Left hindlimb (tissue), 1 donor: Measurements from ENCODE around the gene VPS39.

ENCODE experiments used
- DNase-seq: peaks from one replicate; pipeline ENCODE4 v3.0.0-alpha.2; 2018

Gene VPS39

GRCh38 chr15:42144841-42145375, 63.2 kb downstream of the VPS39 start:
- no peak for DNase-seq

DNA sequence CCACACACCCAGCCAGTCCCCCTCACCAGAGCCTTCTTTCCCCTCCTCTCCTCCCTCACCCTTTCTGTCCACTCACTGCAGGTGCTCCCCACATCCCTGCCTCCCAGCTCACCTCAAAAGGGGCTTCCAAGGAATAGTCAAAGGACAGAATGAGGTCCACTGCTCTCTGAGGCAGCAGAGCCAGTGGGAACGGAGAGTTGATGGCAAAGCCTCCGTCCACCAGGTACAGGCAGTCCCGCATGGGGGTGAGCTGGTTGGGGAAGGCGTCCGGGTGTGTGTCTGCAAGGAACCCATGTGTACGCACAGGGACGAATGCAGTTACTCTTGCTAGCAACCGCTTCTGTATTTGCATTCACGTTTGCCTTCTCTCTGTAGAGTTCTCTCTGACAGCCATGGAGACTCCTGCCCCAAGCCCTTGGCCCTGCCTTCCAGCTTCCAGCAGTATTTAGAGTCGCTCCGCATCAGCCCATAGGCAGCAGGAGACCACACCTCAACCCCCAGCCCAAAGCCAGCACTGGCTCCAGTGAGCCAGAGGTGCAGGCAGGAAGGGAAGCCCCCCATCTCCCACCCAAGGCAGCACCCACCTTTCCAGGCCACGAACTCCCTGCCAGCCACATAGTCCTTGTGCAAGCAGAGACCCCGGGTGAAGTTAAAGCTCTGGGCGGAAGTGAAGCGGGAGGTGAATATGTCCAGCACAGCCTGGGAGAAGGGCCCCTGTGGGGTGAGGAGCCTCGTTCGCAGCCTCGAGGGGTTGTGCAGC, 64.1 kb downstream of the VPS39 start:
- DNase-seq: no peak

- no peak for DNase-seq
Observed at GRCh38 chr15:42143356-42143755, 64.7 kb downstream of the VPS39 start.

GRCh38 chr15:42141795-42142667, 66.1 kb downstream of the VPS39 start:
- no peak for DNase-seq

GRCh38 chr15:42141246-42141645, 66.9 kb downstream of the VPS39 start:
- DNase-seq: no peak

- no peak for DNase-seq
Observed at GRCh38 chr15:42140383-42141070, 67.6 kb downstream of the VPS39 start.

DNA sequence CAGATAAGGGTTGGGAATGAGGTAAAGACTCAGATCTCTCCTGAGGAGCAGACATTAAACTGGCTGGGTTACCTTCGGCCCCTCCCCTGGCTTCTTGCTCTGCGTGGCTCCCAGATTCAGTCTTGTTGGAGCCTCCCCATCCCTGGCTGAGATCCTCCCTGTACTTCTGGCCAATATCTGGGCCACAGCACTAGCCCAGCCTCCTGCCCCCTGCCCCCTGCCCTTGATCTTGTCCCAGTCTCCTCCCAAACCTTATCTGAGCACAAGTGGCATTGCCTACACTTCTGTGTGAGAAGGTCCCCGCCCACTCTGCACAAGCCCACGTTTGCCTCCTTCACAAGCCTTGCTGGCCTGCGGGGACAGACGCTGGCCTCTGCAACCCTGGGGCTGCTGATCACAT, 68.5 kb downstream of the VPS39 start:
- DNase-seq: no peak

DNA sequence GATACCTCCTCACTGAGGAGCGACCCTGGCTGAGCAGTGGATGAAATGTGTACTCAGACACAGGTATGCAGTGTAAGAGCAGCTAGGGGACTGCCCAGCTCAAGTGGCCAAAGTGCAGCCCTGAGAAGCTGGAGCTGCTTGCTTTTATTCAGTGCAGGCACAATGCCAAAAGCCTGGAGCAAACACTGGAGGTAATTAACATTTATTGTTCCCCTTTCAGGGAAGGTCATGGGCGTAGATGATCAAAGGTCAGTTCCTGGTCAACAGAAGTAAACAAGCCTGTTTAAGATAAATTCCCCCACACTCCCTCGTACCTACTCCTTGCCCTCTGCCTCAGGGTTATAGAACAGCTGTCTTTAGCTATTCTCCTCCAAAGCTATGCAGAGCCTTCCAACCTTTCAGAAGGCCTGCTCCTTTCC, 69.1 kb downstream of the VPS39 start:
- no peak for DNase-seq

- DNase-seq: no peak
Observed at GRCh38 chr15:42138411-42138810, 69.7 kb downstream of the VPS39 start.

DNA sequence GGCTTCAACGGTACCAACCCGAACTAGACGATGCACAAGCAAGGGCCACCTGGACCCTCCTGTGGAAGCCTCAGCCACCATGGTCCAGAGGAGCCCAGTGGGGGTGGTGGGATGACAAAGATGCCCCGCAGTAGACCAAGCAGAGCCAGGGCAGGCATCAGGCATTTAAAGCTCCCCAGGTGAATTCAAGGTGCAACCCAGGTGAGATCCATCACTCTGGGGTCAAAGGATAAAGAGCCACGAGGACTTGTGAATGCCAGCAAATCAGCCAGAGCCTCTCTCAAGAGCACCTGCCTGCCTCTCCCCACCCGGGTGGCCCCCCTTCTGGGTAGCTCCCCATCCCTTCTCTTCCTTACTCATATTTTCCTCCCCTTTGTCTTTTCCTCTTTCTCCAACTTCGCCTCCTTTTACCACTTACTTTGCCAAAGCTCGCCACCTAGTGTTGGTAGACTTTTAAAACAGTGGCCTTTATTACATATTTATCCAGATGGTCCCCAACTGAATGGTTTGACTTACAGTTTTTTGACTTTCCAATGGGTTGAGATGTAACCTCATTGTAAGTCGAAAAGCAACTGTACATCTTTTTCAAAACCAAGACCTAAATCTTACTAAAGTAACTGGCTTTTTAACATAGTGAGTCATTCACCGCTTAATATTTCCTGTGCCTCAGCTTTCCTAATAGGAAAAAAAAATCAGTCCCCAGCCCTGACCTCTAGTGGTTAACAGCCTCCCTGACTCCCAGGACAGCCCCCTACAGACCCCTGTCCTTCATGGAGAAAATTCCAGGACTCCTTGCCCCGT, 70.4 kb downstream of the VPS39 start:
- DNase-seq: no peak

- DNase-seq: no peak
Observed at GRCh38 chr15:42136513-42136912, 71.6 kb downstream of the VPS39 start.

GRCh38 chr15:42135351-42135750, 72.8 kb downstream of the VPS39 start:
- DNase-seq: no peak

- DNase-seq: no peak
Observed at GRCh38 chr15:42134617-42135245, 73.4 kb downstream of the VPS39 start.

DNA sequence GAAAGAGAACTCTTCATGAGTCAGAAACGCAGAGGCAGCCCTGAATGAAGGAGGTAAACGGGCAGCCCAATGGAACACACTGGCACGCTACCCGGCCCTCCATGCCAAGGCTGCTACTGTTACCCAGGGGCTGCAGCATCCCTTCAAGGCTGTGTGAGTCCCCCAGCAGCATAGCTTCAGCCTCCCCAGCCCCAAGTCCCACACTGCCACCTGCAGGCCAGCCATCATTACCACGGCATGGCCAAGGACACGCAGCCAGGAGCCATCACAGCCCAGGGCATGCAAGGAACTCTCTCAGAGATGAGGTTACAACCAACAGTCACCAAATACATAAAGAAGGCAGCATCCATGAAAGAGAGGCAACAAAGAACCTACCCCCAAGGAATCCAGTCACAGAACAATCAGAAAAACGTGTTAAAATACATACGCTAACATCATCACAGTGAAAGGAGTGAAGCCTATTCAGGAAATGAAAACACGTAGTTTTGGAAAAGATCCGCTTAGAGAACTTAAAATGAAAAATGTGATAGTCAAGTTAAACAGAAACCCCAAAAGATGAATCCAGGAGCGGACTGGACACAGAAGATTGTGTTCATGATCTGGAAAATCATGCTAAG, 74.1 kb downstream of the VPS39 start:
- no peak for DNase-seq

- no peak for DNase-seq
Observed at GRCh38 chr15:42133356-42133755, 74.7 kb downstream of the VPS39 start.

GRCh38 chr15:42131826-42132806, 76.0 kb downstream of the VPS39 start:
- DNase-seq: no peak

GRCh38 chr15:42131006-42131405, 77.1 kb downstream of the VPS39 start:
- no peak for DNase-seq

- DNase-seq: no peak
Observed at GRCh38 chr15:42130246-42130986, 77.7 kb downstream of the VPS39 start.

GRCh38 chr15:42129364-42129763, 78.7 kb downstream of the VPS39 start:
- no peak for DNase-seq
